Neuronal stem cell (in vitro differentiated cells): ENCODE data around the gene ETFA.

ENCODE experiments used
- DNase-seq: peaks from one replicate; pipeline ENCODE4 v3.0.0-alpha.2; 2013; ENCODE audit warnings: low spot score
- H2AFZ ChIP-seq: one replicate; pipeline ENCODE4 v1.6.1; 2013; ENCODE audit warnings: mild to moderate bottlenecking, low read length, inconsistent platforms
- H2AK5ac ChIP-seq: 2 replicates; pipeline ENCODE4 v1.6.1; 2013; ENCODE audit warnings: low read depth, mild to moderate bottlenecking, inconsistent platforms, low read length, moderate library complexity, mixed read lengths
- H2BK120ac ChIP-seq: 2 replicates; pipeline ENCODE4 v1.6.1; 2013; ENCODE audit warnings: low read depth, mild to moderate bottlenecking, inconsistent platforms, low read length, moderate library complexity, mixed read lengths
- H2BK12ac ChIP-seq: one replicate; pipeline ENCODE4 v1.6.1; 2013; ENCODE audit warnings: low read length, inconsistent platforms
- H2BK15ac ChIP-seq: 2 replicates; pipeline ENCODE4 v1.6.1; 2013; ENCODE audit warnings: mild to moderate bottlenecking, low read length, inconsistent platforms, mixed read lengths
- H2BK5ac ChIP-seq: one replicate; pipeline ENCODE4 v1.6.1; 2013; ENCODE audit warnings: inconsistent platforms, mild to moderate bottlenecking, low read length, moderate library complexity
- H3K14ac ChIP-seq: one replicate; pipeline ENCODE4 v1.6.1; 2013; ENCODE audit warnings: low read length, inconsistent platforms
- H3K18ac ChIP-seq: 2 replicates; pipeline ENCODE4 v1.6.1; 2013; ENCODE audit warnings: low read length, inconsistent platforms
- H3K23ac ChIP-seq: 2 replicates; pipeline ENCODE4 v1.6.1; 2013; ENCODE audit warnings: low read depth, mild to moderate bottlenecking, mixed read lengths, low read length, inconsistent platforms; ENCODE audit not compliant: poor library complexity
- H3K27ac ChIP-seq: replicated peaks from 3 replicates; pipeline ENCODE4 v1.5.1; 2013; ENCODE audit warnings: low read length, inconsistent platforms
- H3K27me3 ChIP-seq, 3 experiments: 2 replicates each; pipeline ENCODE4 v1.6.1; 2013; ENCODE audit warnings: low read length in 3 of 3, mild to moderate bottlenecking in 2 of 3, inconsistent platforms in 1 of 3, low read depth in 1 of 3, mixed read lengths in 1 of 3, moderate library complexity in 1 of 3; ENCODE audit not compliant: control insufficient read depth in 3 of 3, insufficient read depth in 3 of 3
- H3K36me3 ChIP-seq, 2 donors: replicated peaks in 1 of 2; 2 replicates each; pipeline ENCODE4 v1.6.1; 2013; ENCODE audit warnings: low read length in 2 of 2; ENCODE audit not compliant: control insufficient read depth in 2 of 2, insufficient read depth in 2 of 2
- H3K4ac ChIP-seq: 2 replicates; pipeline ENCODE4 v1.6.1; 2013; ENCODE audit warnings: inconsistent platforms, mild to moderate bottlenecking, low read length, moderate library complexity
- H3K4me1 ChIP-seq, 2 donors: 1 replicate in 1 of 2; 2 replicates in 1 of 2; pipeline ENCODE4 v1.6.1; 2013; ENCODE audit warnings: low read length in 2 of 2, low read depth in 1 of 2; ENCODE audit not compliant: control insufficient read depth in 2 of 2, insufficient read depth in 1 of 2
- H3K4me2 ChIP-seq: one replicate; pipeline ENCODE4 v1.6.1; 2013; ENCODE audit warnings: mild to moderate bottlenecking, low read length, inconsistent platforms; ENCODE audit not compliant: insufficient read depth, poor library complexity, severe bottlenecking
- H3K4me3 ChIP-seq, 2 donors: 2 replicates each; pipeline ENCODE4 v1.5.1; 2013; ENCODE audit warnings: low read length in 2 of 2, mild to moderate bottlenecking in 2 of 2, inconsistent platforms in 1 of 2, moderate library complexity in 1 of 2
- H3K79me1 ChIP-seq: one replicate; pipeline ENCODE4 v1.6.1; 2013; ENCODE audit warnings: low read depth, mild to moderate bottlenecking, inconsistent platforms, low read length, moderate library complexity
- H3K9ac ChIP-seq: one replicate; pipeline ENCODE4 v1.6.1; 2013; ENCODE audit warnings: mild to moderate bottlenecking, low read depth, low read length, inconsistent platforms; ENCODE audit not compliant: poor library complexity
- H3K9me3 ChIP-seq, 2 donors: replicated peaks in 1 of 2; 2 replicates each; pipeline versions ENCODE3 to v1.6.1; 2013; ENCODE audit warnings: low read length in 2 of 2, mild to moderate bottlenecking in 2 of 2, inconsistent platforms in 1 of 2, low read depth in 1 of 2, mixed read lengths in 1 of 2, moderate library complexity in 1 of 2; ENCODE audit not compliant: control insufficient read depth in 2 of 2, insufficient read depth in 1 of 2
- H4K8ac ChIP-seq: one replicate; pipeline ENCODE4 v1.6.1; 2013; ENCODE audit warnings: low read depth, mild to moderate bottlenecking, inconsistent platforms, low read length, moderate library complexity
- H4K91ac ChIP-seq: one replicate; pipeline ENCODE4 v1.6.1; 2013; ENCODE audit warnings: low read length, low read depth, mild to moderate bottlenecking, inconsistent platforms; ENCODE audit not compliant: poor library complexity
- WGBS, 2 donors: extraction: QIAGEN DNeasy Blood & Tissue Kit; methylation state at CpG; one replicate each; pipeline ENCODE4 v1.1.7; 2013; ENCODE audit warnings: missing lambda C conversion rate in 2 of 2, mixed read lengths in 1 of 2; ENCODE audit not compliant: insufficient read length in 2 of 2, insufficient replicate concordance in 1 of 2; ENCODE audit errors: extremely low coverage in 2 of 2; 5-methylcytosine and 5-hydroxymethylcytosine counted together

The ETFA gene

DNA sequence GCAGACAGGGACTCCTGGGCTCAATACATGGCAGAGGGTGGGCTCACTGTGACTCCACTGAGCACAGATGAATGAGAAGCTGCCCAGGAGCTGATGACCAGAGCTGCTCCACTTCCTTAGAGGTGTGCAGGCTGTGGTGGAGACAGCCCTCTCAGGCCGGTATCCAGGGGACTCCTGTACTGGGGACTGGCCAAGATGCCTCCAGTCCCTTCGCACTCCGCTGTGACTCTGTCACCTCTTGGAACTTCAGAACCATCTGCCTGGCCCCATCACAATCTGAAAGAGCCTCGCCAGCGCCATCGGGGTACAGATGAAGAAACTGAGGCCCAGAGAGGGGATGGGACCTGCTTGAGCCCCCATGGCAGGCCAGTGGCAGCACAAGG, 111.2 kb downstream of the ETFA start:
- Histone ChIP-seq H2AK5ac (peak overlapping the region; percentile 59), H3K9me3 (no peaks in the 10 kb centered on the region), H2AFZ (no peak overlapping the region), H3K9ac (no peak overlapping the region), H4K8ac (peak overlapping the region; percentile 29), H3K4me1 (peaks cover 7 to 16% of the 10 kb centered on the region in 2 donors), H2BK5ac (no peak overlapping the region), H3K4me2 (no peak overlapping the region), H3K4me3 (no peak overlapping the region), H2BK12ac (no peak overlapping the region), H3K27ac (no peak overlapping the region), H3K14ac (no peak overlapping the region), H2BK120ac (no peak overlapping the region), H3K79me1 (no peaks in the 10 kb centered on the region), H4K91ac (no peak overlapping the region), H3K36me3 (no peaks in the 10 kb centered on the region), H3K4ac (no peak overlapping the region), H3K27me3 (no peaks in the 10 kb centered on the region), H3K23ac (no peak overlapping the region), H3K18ac (peak overlapping the region; percentile 57), H2BK15ac (peak overlapping the region; percentile 4)
- no CpG with 5 or more reads among the region's 6 CpGs for WGBS, 2 donors
- no peak for DNase-seq

DNA sequence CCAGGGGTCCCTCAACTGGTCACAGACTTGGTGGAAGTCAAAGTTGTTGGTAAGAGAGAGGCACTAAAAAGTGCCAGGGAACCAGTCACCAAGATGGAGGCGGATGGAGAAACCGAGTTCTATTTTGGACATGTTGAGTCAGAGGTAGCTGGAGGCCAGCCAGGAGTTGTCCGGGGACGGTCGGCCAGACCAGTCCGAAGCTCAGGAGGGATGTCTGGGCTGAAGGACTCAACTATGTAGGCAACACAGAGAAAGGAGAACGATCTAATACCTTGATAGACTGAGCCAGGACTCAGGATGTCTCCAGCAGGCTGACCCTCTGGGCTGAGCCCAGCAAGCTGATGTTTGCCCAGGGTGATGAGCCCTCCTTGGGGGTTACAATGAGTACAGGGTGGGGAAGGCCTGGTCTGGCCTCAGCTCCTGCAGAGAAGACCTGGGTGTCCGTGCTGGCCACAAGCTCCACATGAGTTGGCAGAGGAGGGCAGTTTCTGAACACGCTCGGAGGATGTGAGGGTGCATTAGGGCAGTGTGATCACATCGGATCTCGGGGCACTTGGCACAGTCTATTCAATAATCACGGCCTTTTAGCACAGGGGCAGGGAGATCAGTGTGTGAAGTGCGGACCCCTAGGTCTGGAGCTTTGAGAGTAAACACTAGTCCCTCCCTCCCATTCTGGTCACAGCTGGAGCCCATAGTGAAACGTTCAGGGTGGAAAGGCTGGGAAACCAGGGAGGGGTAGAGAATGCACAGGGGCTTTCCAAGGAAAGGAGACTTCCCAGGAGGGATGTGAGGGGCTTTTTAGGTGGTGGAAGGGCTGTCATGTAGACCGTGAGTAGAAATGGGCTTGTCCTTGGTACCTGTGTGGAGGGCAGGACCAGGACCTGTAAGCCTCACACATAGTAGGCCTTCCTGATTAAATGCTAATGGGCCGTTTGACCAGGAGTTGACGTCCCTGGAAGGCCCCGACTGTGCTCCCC, 111.9 kb downstream of the ETFA start:
- no peak overlapping the region for H3K14ac ChIP-seq
- H2BK15ac ChIP-seq = no peak overlapping the region
- H3K27ac ChIP-seq = no peak overlapping the region
- peak overlapping the region; percentile 53 for H3K23ac ChIP-seq
- WGBS, 2 donors = no CpG with 5 or more reads among the region's 19 CpGs
- no peak overlapping the region for H3K9ac ChIP-seq
- no peak overlapping the region for H2BK12ac ChIP-seq
- H3K27me3 ChIP-seq = no peaks in the 10 kb centered on the region
- peaks cover 7 to 16% of the 10 kb centered on the region in 2 donors for H3K4me1 ChIP-seq
- H4K8ac ChIP-seq = no peak overlapping the region
- H3K18ac ChIP-seq = peak overlapping the region; percentile 73
- no peaks in the 10 kb centered on the region for H3K36me3 ChIP-seq
- no peak overlapping the region for H3K4me3 ChIP-seq
- H3K79me1 ChIP-seq = no peaks in the 10 kb centered on the region
- H2AK5ac ChIP-seq = peak overlapping the region; percentile 59
- H3K9me3 ChIP-seq = no peaks in the 10 kb centered on the region
- no peak overlapping the region for H2BK5ac ChIP-seq
- no peak overlapping the region for H3K4me2 ChIP-seq
- H3K4ac ChIP-seq = no peak overlapping the region
- DNase-seq = no peak
- no peak overlapping the region for H2AFZ ChIP-seq
- no peak overlapping the region for H2BK120ac ChIP-seq
- no peak overlapping the region for H4K91ac ChIP-seq

DNA sequence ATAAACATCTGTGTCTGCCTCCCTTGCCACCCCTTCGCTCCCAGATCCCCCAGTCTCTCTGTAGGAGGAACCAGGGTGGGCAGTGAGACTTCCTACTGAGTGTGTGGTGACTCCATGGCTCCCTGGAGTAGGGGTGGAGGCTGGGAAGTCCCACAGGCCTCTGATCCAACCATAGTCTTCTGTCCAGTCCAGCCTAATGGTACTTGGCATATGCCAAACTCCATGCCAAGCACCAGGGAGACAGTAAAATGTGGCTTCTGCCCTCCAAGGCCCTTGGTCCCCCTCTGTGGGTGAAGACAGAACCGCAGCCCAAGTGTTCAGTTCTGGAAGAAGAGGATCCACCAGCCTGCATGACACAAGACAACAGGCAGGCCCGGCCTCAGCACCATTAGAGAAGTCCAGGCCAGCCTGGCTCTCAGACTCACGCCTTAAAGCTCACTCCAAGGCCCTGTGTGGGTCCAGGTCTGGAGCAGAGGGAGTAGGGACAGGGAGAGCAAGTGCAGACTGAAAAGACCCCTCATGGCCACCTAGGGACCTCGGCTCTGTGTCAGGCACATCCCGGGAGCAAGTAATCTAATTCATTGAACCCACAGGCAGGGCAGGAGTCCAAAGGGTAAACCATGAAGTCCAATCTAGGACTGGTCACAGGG, 112.7 kb downstream of the ETFA start:
- Histone ChIP-seq H3K36me3 (no peaks in the 10 kb centered on the region), H3K18ac (no peak overlapping the region), H3K4ac (no peak overlapping the region), H3K23ac (no peak overlapping the region), H3K4me2 (no peak overlapping the region), H3K27ac (no peak overlapping the region), H3K9ac (no peak overlapping the region), H3K4me3 (no peak overlapping the region), H4K8ac (no peak overlapping the region), H3K27me3 (no peaks in the 10 kb centered on the region), H3K14ac (no peak overlapping the region), H2BK120ac (no peak overlapping the region), H2BK12ac (no peak overlapping the region), H2AK5ac (no peak overlapping the region), H2BK15ac (no peak overlapping the region), H3K79me1 (no peaks in the 10 kb centered on the region), H3K9me3 (no peaks in the 10 kb centered on the region), H3K4me1 (peaks cover 7 to 21% of the 10 kb centered on the region in 2 donors), H2BK5ac (no peak overlapping the region), H2AFZ (no peak overlapping the region), H4K91ac (no peak overlapping the region)
- WGBS, 2 donors = no CpG with 5 or more reads among the region's 6 CpGs
- no peak for DNase-seq
